ENCODE data around the gene POU5F1.
"Not testable (repeated sequence)": the region's sequence is repeated elsewhere in the genome, so short reads cannot be mapped to it uniquely, and the experiment has no call there.

POU5F1 gene

GRCh38 chr6:31165064-31165832 lies 5.2 kb downstream of the POU5F1 start:
- DNase-seq = not testable (repeated sequence)

DNA sequence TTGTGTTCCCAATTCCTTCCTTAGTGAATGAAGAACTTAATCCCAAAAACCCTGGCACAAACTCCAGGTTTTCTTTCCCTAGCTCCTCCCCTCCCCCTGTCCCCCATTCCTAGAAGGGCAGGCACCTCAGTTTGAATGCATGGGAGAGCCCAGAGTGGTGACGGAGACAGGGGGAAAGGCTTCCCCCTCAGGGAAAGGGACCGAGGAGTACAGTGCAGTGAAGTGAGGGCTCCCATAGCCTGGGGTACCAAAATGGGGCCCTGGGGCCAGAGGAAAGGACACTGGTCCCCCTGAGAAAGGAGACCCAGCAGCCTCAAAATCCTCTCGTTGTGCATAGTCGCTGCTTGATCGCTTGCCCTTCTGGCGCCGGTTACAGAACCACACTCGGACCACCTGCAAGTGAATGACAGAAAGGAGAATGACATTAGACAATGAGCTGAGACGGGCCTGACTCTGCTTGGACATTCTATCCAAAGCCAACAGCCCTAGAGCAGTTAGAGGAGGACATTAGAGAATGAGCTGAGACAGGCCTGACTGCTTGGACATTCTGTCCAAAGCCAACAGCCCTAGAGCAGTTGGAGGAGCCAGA lies 5.9 kb downstream of the POU5F1 start:
- DNase-seq = not testable (repeated sequence)

DNA sequence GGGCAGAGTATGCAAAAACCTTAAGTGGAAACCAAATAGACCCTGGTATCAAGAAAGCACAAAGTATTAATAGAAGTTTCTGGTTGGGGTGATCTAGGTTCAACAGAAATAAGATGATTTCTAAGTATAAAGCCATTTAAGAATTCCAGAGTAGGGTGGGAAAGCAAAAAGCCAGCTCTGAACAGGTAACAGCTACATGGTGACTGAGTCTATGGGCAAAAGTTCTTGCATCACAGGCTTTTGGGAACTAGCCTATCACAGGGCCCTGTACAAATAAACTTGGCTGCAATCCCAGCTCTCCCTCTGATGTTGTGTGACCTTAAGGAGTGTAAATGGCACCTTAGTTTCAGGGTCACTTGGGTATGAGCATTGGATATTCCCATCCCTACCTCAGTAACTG lies 6.6 kb downstream of the POU5F1 start:
- DNase-seq = no peak

- no peak for DNase-seq
Observed at GRCh38 chr6:31162463-31163165, 7.9 kb downstream of the POU5F1 start.

GRCh38 chr6:31161216-31162126 lies 9.0 kb downstream of the POU5F1 start:
- no peak for DNase-seq

DNA sequence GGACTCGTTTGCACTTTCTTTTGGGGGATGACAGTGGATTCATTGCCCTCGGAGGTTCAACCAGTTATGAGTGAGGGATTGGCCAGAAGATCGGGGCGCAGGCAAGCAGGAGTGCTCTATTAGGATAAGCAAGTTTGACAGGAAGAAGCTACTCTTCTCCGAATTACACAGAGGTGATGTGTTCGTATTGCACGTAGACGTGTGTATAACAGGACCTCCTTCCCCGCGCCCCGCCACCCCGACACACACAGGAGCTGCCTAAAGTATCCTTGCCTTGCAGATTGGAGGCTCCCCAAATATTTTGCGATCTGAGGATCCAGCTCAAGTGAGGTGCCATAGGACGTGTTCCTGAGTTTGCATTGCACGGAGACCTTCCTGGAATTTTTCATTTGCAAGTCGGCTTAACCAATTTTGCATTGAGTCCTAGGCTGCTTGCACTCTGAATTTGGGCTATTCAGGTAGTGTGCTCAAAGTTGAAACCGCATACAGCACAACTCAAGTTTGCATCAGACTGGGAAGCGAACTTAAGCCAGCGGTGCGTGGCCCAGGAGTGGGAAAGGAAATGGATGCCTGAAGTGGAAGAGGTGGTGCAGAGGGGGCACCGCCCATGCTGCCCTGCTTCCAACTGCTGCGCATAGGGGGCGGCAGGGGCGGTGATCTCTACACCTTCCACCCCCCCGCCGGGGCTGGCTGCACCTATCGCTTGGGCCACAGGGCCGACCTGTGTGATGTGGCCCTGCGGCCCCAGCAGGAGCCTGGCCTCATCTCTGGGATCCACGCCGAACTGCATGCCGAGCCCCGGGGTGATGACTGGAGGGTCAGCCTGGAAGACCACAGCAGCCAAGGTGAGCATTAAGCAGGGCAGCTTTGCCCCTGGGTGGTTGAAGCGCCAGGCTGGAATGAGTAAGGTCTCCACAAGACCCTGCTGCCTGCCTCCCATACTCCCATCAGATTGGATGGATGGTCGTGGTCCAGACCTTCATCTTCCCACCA lies 11.3 kb downstream of the POU5F1 start:
- DNase-seq = no peak

DNA sequence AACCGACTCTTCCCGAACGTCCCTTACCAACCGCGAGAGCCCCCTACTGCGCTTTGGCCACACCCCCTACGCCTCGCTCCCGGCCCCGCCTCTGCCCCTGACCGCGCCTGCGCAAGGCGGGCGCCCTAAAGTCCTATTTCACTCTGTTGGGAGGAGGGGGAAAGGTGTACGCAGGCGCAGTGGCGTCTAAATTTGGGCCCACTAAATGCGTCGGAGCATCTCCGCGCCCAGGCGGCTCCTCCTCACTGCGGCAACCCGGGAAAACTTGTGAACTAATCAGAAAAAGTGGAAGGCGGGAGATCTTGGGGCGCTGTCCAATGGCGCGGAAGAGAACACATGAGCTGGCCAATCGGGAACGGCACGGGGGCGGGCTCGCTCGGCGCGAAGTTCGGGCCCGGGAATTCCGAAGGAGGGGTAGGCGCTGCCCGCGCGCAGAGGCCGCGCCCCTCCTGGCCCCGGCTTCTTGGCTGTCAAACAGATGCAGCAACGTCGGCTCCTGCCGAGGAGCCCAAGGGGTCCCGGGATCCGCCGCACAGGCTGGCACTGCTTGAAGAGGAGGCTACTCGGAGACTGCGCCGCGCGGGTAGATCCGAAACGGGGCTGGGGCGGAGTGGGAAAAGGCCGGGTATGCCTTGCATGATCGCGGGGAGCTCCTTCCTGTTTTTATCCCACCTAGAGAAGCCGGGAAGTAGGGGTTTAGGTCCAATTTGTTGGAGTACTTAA lies 12.2 kb downstream of the POU5F1 start, which contains the start of gene TCF19:
TCF19 (plus strand) TSS at position 450 of the 723 bp plus-strand sequence. CDS start 881 bp downstream, outside the sequence.
- DNase-seq = peak; percentile 99

- DNase-seq = no peak
Observed at GRCh38 chr6:31157513-31158139, 12.9 kb downstream of the POU5F1 start, which contains the start of gene CCHCR1. CCHCR1 (minus strand) TSS chr6:31157802; CDS start chr6:31157600, 202 bp downstream.

GRCh38 chr6:31156641-31157040 lies 13.8 kb downstream of the POU5F1 start:
- no peak for DNase-seq

GRCh38 chr6:31154436-31154835 lies 16.0 kb downstream of the POU5F1 start:
- no peak for DNase-seq

- no peak for DNase-seq
Observed at GRCh38 chr6:31152781-31153180, 17.7 kb downstream of the POU5F1 start.

- DNase-seq = no peak
Observed at GRCh38 chr6:31149827-31150447, 20.5 kb downstream of the POU5F1 start.

DNA sequence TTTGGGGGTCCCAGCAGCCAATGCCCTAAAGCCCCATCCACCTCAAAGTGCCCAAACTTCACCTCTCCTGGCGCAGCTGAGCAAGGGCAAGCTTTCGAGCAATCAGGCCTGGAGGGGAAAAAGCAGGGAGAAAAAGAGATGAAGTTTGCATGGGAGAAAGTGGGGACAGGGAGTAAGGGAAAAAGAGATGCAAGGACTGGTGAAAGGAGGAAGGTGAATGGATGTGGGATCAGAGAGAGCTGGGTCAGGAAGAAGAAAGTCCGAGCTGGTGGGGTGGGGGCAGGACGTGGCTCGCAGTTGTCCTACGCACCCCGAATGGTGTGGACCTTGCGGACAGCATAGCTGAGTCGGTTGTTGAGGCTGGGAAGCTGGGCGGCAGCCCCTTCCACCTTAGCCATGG lies 25.1 kb downstream of the POU5F1 start:
- no peak for DNase-seq

DNA sequence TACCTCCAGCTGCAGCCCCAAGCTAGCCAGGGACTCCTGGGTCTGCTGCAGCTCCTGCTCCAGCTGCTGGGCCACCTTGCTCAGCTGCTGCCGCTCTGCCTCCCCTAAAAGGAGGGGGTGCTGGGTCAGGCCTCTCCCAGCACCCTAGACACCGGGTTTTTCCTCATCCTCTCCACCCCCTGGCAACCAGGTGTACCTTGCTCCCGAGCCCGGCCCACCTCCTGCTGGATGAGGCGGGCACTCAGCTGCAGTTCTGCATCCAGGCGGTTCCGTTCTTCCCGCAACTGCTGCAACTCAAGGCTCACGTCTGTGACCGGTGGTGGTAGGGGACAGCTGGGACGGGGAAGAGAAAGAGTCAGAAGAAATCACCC lies 25.5 kb downstream of the POU5F1 start:
- no peak for DNase-seq

- no peak for DNase-seq
Observed at GRCh38 chr6:31144296-31144969, 26.0 kb downstream of the POU5F1 start.

GRCh38 chr6:31143148-31143547 lies 27.3 kb downstream of the POU5F1 start:
- DNase-seq = peak; percentile 56

DNA sequence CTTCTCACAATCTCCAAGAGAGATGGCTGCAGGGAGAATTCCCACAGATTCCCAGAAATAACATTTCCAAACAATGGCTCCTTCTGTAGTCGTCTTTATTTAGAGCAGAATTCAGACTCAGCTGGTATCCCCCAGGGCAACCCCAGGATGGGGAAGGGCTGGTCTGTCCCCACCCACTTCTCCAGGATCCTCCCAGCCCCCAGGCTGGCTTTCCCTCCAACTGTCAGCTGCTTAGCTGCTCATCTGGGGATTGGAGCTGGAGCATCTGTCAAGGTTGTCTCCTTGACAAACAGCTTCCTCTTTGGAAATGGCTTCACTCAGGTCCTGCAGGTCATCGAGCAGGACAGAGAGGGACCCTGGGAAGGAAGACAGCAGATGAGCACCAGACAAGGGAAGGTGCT lies 28.1 kb downstream of the POU5F1 start:
- DNase-seq = no peak

- no peak for DNase-seq
Observed at GRCh38 chr6:31140643-31141042, 29.8 kb downstream of the POU5F1 start.

DNA sequence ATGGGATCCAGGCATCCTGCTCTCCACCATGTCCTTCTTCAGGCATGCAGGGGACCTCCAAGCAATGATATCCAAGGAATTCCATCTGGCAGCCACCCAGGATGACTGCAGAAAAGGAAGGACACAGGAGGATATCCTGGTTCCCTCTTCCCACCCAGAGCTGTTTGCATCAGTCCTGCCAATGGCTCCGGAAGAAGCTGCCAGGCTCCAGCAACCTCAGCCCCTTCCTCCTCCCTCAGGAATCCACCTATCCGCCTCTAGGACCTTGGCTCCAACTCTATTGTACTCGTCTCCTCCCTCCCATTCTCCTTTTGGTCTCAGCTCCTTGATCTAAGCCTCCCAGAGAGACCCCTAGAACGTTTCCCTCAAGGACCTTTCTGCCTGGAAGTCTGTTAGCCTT lies 30.9 kb downstream of the POU5F1 start:
- no peak for DNase-seq

Measured in amniotic stem cell (primary cell).